SK-N-SH (cell line): ENCODE data around the gene WNK2. TPM values are rescaled to one million over a fixed set of nuclear protein-coding genes. Genes with fewer than 3 reads are reported as not detected.
A peak's percentile ranks its signal among the peaks of the same experiment; 100 is the strongest.
"Not testable (repeated sequence)": the region's sequence is repeated elsewhere in the genome, so short reads cannot be mapped to it uniquely, and the experiment has no call there.

Source experiments
- CTCF ChIA-PET: fragments of 300-600, 350-600 bp; formaldehyde crosslinking; extraction: SDS; loops from one replicate; lab custom pipeline; 2021; lab: Yijun Ruan, JAX
- POLR2A ChIA-PET: fragments of 350-600 bp; sonication (Branson Sonifier 250); formaldehyde crosslinking; extraction: SDS; loops from one replicate; lab custom pipeline; 2020; ENCODE audit warnings: antibody characterized with exemption, inconsistent platforms; lab: Yijun Ruan, JAX
- DNase-seq: peaks from one replicate; pipeline ENCODE4 v3.0.0; 2012
- H2AFZ ChIP-seq: fragments of 200-600 bp; sonication (generic); 2 replicates; pipeline ENCODE4 v1.8.1; 2016; ENCODE audit warnings: antibody characterized with exemption, mild to moderate bottlenecking, low read depth
- H3F3A ChIP-seq: fragments of 200-600 bp; sonication (generic); replicated peaks from 2 replicates; pipeline ENCODE3; 2016; ENCODE audit warnings: antibody characterized with exemption, mild to moderate bottlenecking; ENCODE audit not compliant: insufficient read depth
- H3K27ac ChIP-seq, 2 experiments: fragments of 200-500 bp in 1 of 2; fragments of 200-600 bp in 1 of 2; sonication (Bioruptor generic) in 1 of 2; sonication (generic), shearing (Covaris generic) in 1 of 2; 2 replicates each; pipeline versions ENCODE4 v1.5.1 to v1.6.1; 2014 to 2016; ENCODE audit warnings: low read depth in 2 of 2, inconsistent platforms in 1 of 2, low read length in 1 of 2, mild to moderate bottlenecking in 1 of 2, mixed read lengths in 1 of 2
- H3K27me3 ChIP-seq: fragments of 200-600 bp; sonication (generic), shearing (Covaris generic); 2 replicates; pipeline ENCODE4 v1.6.1; 2016; ENCODE audit warnings: mixed run types; ENCODE audit not compliant: insufficient read depth
- H3K36me3 ChIP-seq, 2 experiments: fragments of 200-500 bp in 1 of 2; fragments of 200-600 bp in 1 of 2; sonication (Bioruptor generic) in 1 of 2; sonication (generic) in 1 of 2; replicated peaks in 1 of 2; 2 replicates each; pipeline versions ENCODE3 to v1.5.1; 2014 to 2016; ENCODE audit warnings: low read length in 1 of 2, mild to moderate bottlenecking in 1 of 2; ENCODE audit not compliant: insufficient read depth in 2 of 2, control insufficient read depth in 1 of 2
- H3K4me1 ChIP-seq, 2 experiments: fragments of 200-500 bp in 1 of 2; fragments of 200-600 bp in 1 of 2; sonication (Bioruptor generic) in 1 of 2; sonication (generic), shearing (Covaris generic) in 1 of 2; 2 replicates each; pipeline versions ENCODE4 v1.5.1 to v1.6.1; 2014 to 2016; ENCODE audit warnings: low read depth in 1 of 2, low read length in 1 of 2, mixed run types in 1 of 2; ENCODE audit not compliant: insufficient read depth in 2 of 2, control insufficient read depth in 1 of 2
- H3K4me2 ChIP-seq: fragments of 200-600 bp; sonication (generic), shearing (Covaris generic); 2 replicates; pipeline ENCODE4 v1.6.1; 2017; ENCODE audit warnings: mixed run types
- H3K4me3 ChIP-seq, 2 experiments: fragments of 200-500 bp in 1 of 2; fragments of 200-600 bp in 1 of 2; sonication (Bioruptor generic) in 1 of 2; sonication (generic), shearing (Covaris generic) in 1 of 2; 2 replicates each; pipeline versions ENCODE4 v1.5.1 to v1.8.1; 2014 to 2016; ENCODE audit warnings: low read depth in 2 of 2, inconsistent platforms in 1 of 2, low read length in 1 of 2, mild to moderate bottlenecking in 1 of 2, mixed read lengths in 1 of 2, moderate library complexity in 1 of 2
- H3K79me2 ChIP-seq: fragments of 200-600 bp; sonication (generic); 2 replicates; pipeline ENCODE4 v1.8.1; 2017; ENCODE audit warnings: mild to moderate bottlenecking; ENCODE audit not compliant: insufficient read depth
- H3K9ac ChIP-seq: fragments of 200-600 bp; sonication (generic); 2 replicates; pipeline ENCODE4 v1.6.1; 2017; ENCODE audit warnings: mixed run types
- H3K9me2 ChIP-seq: fragments of 200-600 bp; sonication (generic); 2 replicates; pipeline ENCODE4 v1.6.1; 2017; ENCODE audit warnings: mixed run types
- H3K9me3 ChIP-seq: fragments of 200-600 bp; sonication (generic); 2 replicates; pipeline ENCODE4 v1.6.1; 2017; ENCODE audit warnings: mixed run types, mild to moderate bottlenecking, moderate library complexity
- H4K20me1 ChIP-seq: fragments of 200-600 bp; sonication (generic); 2 replicates; pipeline ENCODE4 v1.6.1; 2017; ENCODE audit warnings: mild to moderate bottlenecking, mixed run types; ENCODE audit not compliant: insufficient read depth
- CHD2 ChIP-seq: fragments of 150-350 bp; IDR thresholded peaks from 2 replicates; pipeline ENCODE4 v1.6.1; 2018; ENCODE audit warnings: low read length; ENCODE audit not compliant: partially characterized antibody
- GABPA ChIP-seq: IDR thresholded peaks from 2 replicates; pipeline ENCODE4 v1.4.0; 2012; ENCODE audit warnings: low read depth, mild to moderate bottlenecking
- MEF2A ChIP-seq: IDR thresholded peaks from 2 replicates; pipeline ENCODE4 v1.4.0; 2012; ENCODE audit warnings: low read depth, borderline replicate concordance
- NFIC ChIP-seq: IDR thresholded peaks from 2 replicates; pipeline ENCODE4 v1.4.0; 2012; ENCODE audit warnings: borderline replicate concordance
- NRF1 ChIP-seq: IDR thresholded peaks from 2 replicates; pipeline ENCODE4 v1.6.1; 2012; ENCODE audit warnings: low read depth, mild to moderate bottlenecking, low read length
- PBX3 ChIP-seq: IDR thresholded peaks from 2 replicates; pipeline ENCODE4; 2012
- POLR2AphosphoS5 ChIP-seq: IDR thresholded peaks from 2 replicates; pipeline ENCODE4 v1.6.1; 2012; ENCODE audit warnings: low read depth, low read length
- RFX5 ChIP-seq: IDR thresholded peaks from 2 replicates; pipeline ENCODE4 v1.6.1; 2012; ENCODE audit warnings: mild to moderate bottlenecking, improper control_type of control experiment, low read length
- SIN3A ChIP-seq: IDR thresholded peaks from 2 replicates; pipeline ENCODE4 v1.6.1; 2012; ENCODE audit warnings: low read depth, mild to moderate bottlenecking, low read length, moderate library complexity, borderline replicate concordance
- WGBS: methylation state at CpG from one replicate; pipeline ENCODE4 v1.1.6; 2017; ENCODE audit warnings: low lambda C conversion rate; 5-methylcytosine and 5-hydroxymethylcytosine counted together
- polyA plus RNA-seq, 3 experiments: library from polyadenylated mRNA; depleted of rRNA; stranded (reverse); fragments of >200 nt; gene quantifications; 2 replicates each; pipeline ENCODE4 v1.2.3, GENCODE V29; 2012
- TF ChIP-seq, protein P1 (sequence below): fragments of 200-600 bp; sonication (generic); IDR thresholded peaks from 2 replicates; pipeline ENCODE4 v1.6.1; 2017; ENCODE audit warnings: antibody characterized with exemption, mild to moderate bottlenecking, moderate library complexity
- TF ChIP-seq, protein P2 (sequence below): IDR thresholded peaks from 2 replicates; pipeline ENCODE4 v1.6.1; 2012; ENCODE audit warnings: mild to moderate bottlenecking, low read depth, low read length, moderate library complexity

WNK2 gene
- polyA plus RNA-seq, 1 of the 3 experiments (the other 2 are of a cell fraction), result 0.12 TPM

DNA sequence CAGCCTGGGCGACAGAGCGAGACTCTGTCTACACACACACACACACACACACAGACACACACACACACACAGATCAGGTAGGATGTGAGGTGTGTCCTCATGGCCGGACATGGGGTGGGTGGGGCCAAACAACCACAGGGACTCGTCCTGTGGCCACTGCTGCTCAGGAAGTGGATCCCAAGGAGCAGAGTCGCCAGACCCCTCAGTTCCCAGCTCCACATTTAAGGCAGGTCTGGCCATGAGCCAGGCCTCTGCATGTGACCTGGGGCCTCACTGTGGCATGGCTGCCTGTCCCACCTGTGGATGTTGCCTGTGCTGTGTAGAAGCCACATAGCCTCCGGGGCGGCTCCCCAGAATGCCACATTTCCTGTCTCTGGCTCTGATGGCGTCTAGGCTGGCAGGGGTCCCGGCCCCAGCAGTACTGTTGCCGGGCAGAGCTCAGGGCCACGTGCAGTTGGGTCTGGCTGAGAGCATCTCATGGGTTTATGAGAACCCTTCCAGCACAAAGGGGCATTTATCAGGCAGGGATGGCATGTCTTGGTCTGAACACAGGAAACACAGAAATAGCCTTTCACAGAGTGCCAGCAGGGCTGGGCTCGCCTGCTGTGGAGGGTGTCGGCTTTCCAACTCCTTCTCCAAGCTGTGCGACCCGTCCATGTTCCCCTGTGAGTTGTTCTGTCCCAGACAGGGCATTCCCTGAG lies 40.0 kb upstream of the WNK2 start:
- POLR2A ChIA-PET, result interaction anchor here (1.1 kb wide), 1 partner anchor 10 kb away, joined by 3 read pairs; the partner anchor contains the start of gene NINJ1

DNA sequence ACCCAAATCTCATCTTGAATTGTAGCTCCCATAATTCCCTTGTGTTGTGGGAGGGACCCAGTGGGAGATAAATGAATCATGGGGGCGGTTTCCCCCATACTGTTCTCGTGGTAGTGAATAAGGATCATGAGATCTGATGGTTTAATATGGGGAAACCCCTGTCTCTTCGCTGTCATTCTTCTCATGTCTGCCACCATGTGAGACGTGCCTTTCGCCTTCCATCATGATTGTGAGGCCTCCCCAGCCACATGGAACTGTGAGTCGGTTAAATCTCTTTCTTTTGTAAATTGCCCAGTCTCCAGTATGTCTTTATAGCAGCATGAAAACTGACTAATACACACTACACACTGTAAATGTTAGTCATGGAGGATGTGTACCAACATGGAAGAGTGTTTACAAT lies 37.2 kb upstream of the WNK2 start:
- H3K27ac ChIP-seq, H3K36me3 ChIP-seq, H3K9me2 ChIP-seq, H3K27me3 ChIP-seq, H4K20me1 ChIP-seq, H3K9ac ChIP-seq, CTCF ChIA-PET, H3K4me2 ChIP-seq, H3F3A ChIP-seq, POLR2A ChIA-PET, H3K79me2 ChIP-seq, H3K9me3 ChIP-seq, DNase-seq, H3K4me3 ChIP-seq, H2AFZ ChIP-seq: not testable (repeated sequence)
- 72% methylated on average over 6 of the region's 6 CpGs for WGBS
- peaks cover 0 to 15% of the 10 kb centered on the region in 2 experiments; a peak in 1 of 4 replicates for H3K4me1 ChIP-seq

More for the DNA sequence above, 40.0 kb upstream of the WNK2 start:
- H3K4me2 ChIP-seq, result peak overlapping the region; percentile 13; the same call in 1 of the 2 replicates
- no peaks in the 10 kb centered on the region for H3F3A ChIP-seq
- no peak overlapping the region for H3K9ac ChIP-seq
- 73% methylated on average over 10 of the region's 15 CpGs for WGBS
- no peaks in the 10 kb centered on the region for H3K79me2 ChIP-seq
- H2AFZ ChIP-seq, result no peak overlapping the region; the same call in 1 of the 2 replicates
- H3K27me3 ChIP-seq, result no peaks in the 10 kb centered on the region
- no peaks in the 10 kb centered on the region for H3K9me3 ChIP-seq
- CTCF ChIA-PET, result interaction anchor here (0.9 kb wide), 1 partner anchor 88 kb away, joined by 3 read pairs; no protein-coding TSS in a partner anchor
- no peak overlapping the region for H3K4me3 ChIP-seq
- peaks cover 0 to 15% of the 10 kb centered on the region in 2 experiments; a peak in 1 of 4 replicates for H3K4me1 ChIP-seq
- peak overlapping the region in 1 of 2 experiments; percentile 36; a peak in 1 of 4 replicates for H3K27ac ChIP-seq
- DNase-seq, result peak; percentile 66
- no peaks in the 10 kb centered on the region for H3K9me2 ChIP-seq
- H4K20me1 ChIP-seq, result no peaks in the 10 kb centered on the region
- TF ChIP-seq NRF1 (no peak), RFX5 (peak; percentile 87)
- TF ChIP-seq, all 33 proteins: peak for 1
- H3K36me3 ChIP-seq, result no peaks in the 10 kb centered on the region

DNA sequence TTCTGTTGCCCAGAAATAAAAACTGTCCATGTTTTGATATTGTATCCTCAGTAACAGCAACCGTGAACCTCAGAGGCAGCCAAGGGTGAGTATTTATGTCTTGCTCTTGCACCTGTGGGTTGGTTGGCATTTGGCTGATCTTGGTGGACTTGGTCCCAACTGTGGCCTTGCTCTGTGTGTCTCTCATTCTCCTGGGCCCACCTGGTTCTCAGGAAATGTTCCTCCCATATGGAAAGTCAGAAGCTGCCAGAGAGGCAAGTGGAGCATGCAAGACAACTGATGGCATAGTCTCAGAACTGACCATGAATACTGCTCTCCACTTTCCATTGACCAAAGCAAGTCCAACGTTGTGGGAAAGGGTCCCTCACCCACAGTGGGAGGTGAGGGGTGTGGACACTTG lies 36.3 kb upstream of the WNK2 start:
- 40% methylated on average over 2 of the region's 2 CpGs for WGBS
- TF ChIP-seq SIN3A (no peak), CHD2 (no peak), MEF2A (no peak), NFIC (no peak), GABPA (no peak), PBX3 (no peak), POLR2AphosphoS5 (no peak)
- TF ChIP-seq, protein P1, sequence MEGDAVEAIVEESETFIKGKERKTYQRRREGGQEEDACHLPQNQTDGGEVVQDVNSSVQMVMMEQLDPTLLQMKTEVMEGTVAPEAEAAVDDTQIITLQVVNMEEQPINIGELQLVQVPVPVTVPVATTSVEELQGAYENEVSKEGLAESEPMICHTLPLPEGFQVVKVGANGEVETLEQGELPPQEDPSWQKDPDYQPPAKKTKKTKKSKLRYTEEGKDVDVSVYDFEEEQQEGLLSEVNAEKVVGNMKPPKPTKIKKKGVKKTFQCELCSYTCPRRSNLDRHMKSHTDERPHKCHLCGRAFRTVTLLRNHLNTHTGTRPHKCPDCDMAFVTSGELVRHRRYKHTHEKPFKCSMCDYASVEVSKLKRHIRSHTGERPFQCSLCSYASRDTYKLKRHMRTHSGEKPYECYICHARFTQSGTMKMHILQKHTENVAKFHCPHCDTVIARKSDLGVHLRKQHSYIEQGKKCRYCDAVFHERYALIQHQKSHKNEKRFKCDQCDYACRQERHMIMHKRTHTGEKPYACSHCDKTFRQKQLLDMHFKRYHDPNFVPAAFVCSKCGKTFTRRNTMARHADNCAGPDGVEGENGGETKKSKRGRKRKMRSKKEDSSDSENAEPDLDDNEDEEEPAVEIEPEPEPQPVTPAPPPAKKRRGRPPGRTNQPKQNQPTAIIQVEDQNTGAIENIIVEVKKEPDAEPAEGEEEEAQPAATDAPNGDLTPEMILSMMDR, result no peak
- TF ChIP-seq, protein P2, sequence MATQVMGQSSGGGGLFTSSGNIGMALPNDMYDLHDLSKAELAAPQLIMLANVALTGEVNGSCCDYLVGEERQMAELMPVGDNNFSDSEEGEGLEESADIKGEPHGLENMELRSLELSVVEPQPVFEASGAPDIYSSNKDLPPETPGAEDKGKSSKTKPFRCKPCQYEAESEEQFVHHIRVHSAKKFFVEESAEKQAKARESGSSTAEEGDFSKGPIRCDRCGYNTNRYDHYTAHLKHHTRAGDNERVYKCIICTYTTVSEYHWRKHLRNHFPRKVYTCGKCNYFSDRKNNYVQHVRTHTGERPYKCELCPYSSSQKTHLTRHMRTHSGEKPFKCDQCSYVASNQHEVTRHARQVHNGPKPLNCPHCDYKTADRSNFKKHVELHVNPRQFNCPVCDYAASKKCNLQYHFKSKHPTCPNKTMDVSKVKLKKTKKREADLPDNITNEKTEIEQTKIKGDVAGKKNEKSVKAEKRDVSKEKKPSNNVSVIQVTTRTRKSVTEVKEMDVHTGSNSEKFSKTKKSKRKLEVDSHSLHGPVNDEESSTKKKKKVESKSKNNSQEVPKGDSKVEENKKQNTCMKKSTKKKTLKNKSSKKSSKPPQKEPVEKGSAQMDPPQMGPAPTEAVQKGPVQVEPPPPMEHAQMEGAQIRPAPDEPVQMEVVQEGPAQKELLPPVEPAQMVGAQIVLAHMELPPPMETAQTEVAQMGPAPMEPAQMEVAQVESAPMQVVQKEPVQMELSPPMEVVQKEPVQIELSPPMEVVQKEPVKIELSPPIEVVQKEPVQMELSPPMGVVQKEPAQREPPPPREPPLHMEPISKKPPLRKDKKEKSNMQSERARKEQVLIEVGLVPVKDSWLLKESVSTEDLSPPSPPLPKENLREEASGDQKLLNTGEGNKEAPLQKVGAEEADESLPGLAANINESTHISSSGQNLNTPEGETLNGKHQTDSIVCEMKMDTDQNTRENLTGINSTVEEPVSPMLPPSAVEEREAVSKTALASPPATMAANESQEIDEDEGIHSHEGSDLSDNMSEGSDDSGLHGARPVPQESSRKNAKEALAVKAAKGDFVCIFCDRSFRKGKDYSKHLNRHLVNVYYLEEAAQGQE, result no peak

More for the DNA sequence above, 36.3 kb upstream of the WNK2 start:
- H3K27me3 ChIP-seq, result no peaks in the 10 kb centered on the region
- H3K36me3 ChIP-seq, result no peaks in the 10 kb centered on the region
- H3K9ac ChIP-seq, result no peak overlapping the region
- no peak overlapping the region for H3K4me2 ChIP-seq
- no peak overlapping the region for H3K4me3 ChIP-seq
- H2AFZ ChIP-seq, result no peak overlapping the region
- peaks cover 0 to 10% of the 10 kb centered on the region in 2 experiments; a peak in 1 of 4 replicates for H3K4me1 ChIP-seq
- no peak for DNase-seq
- H4K20me1 ChIP-seq, result no peaks in the 10 kb centered on the region
- H3K9me3 ChIP-seq, result no peaks in the 10 kb centered on the region
- POLR2A ChIA-PET, result no interaction called here
- H3K27ac ChIP-seq, result no peak overlapping the region
- CTCF ChIA-PET, result no interaction called here
- no peaks in the 10 kb centered on the region for H3K79me2 ChIP-seq
- H3F3A ChIP-seq, result no peaks in the 10 kb centered on the region
- no peaks in the 10 kb centered on the region for H3K9me2 ChIP-seq
